NCI-H526 (cell line): ENCODE data around the gene PDCD2L.
"Not testable (repeated sequence)": the region's sequence is repeated elsewhere in the genome, so short reads cannot be mapped to it uniquely, and the experiment has no call there.

Source experiments
- DNase-seq, 2 experiments: peaks; one replicate each; lab custom pipeline; 2025; lab: John Stamatoyannopoulos, UW

The PDCD2L gene, protein sequence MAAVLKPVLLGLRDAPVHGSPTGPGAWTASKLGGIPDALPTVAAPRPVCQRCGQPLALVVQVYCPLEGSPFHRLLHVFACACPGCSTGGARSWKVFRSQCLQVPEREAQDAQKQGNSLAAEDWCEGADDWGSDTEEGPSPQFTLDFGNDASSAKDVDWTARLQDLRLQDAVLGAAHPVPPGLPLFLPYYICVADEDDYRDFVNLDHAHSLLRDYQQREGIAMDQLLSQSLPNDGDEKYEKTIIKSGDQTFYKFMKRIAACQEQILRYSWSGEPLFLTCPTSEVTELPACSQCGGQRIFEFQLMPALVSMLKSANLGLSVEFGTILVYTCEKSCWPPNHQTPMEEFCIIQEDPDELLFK

DNA sequence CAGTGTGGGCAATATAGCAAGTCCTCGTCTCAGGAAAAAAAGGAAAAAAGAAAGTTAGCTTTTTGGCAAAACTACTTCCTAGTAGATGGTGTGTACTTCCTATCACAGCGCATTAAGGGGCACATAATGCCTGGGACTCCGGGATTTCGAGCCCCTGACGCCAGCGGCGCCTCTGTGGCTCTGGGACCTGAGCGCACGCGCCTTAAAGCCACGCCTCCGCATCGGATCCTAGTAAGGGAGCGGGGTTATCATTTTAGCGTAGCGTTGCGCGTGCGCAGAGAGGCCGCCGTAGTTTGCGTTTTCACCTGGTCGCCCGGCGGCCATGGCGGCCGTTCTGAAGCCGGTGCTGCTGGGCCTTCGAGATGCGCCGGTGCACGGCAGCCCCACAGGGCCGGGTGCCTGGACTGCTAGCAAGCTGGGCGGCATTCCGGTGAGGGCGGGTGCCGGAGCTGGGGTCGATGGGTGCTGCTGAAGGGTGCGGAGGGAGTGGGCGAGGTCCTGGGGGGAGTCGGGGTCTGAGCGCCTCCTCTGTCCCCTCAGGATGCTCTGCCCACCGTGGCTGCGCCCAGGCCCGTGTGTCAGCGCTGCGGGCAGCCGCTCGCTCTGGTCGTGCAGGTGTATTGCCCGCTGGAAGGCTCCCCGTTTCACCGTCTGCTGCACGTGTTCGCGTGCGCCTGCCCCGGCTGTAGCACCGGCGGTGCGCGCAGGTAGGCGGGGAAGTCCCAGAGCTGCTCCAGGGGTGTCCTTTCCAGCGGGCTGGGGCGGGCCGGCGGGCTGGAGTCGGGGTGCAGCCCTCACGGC is at the start of gene PDCD2L:
PDCD2L (plus strand) TSS at position 291 of the 801 bp plus-strand sequence; CDS start at position 323, 32 bp downstream.
- DNase-seq = peak; percentile 90 to 99

DNA sequence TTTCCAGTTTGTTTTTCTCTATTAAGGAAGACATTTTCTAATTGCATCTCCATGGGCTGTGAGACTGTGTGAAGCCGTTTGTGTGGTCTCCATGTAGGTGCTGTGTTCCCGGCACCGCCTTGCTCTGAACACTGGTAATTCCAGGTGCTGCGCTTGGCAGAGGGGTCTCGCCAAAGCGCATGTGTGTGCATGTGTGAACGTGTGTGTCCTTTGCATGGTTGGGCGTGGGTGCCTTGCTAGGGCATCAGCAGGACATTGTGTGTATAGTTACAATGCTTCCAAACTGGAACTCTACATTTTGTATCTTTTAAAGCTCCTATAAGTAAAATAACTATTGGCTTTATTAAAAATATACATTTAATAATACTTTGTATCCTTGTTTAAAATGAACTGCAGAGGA is 49.0 kb upstream of the PDCD2L start:
- DNase-seq = no peak

DNA sequence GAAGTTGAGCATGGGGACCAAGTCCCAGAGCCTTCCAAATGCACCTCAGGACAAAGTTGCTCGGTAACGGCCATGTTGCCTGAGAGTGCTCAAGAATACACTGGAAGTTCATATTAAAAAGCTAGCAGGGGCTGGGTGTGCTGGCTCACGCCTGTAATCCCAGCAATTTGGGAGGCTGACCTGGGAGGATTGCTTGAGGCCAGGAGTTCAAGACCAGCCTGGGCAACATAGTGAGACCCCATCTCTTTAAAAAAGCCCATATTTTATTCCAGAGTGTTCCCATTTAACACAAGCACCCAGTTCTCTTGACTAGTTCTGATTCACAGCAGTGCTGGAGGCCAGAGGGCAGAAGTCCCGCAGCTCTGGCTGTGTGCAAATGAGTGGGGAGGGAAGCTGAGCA is 47.3 kb upstream of the PDCD2L start:
- DNase-seq = no peak

DNA sequence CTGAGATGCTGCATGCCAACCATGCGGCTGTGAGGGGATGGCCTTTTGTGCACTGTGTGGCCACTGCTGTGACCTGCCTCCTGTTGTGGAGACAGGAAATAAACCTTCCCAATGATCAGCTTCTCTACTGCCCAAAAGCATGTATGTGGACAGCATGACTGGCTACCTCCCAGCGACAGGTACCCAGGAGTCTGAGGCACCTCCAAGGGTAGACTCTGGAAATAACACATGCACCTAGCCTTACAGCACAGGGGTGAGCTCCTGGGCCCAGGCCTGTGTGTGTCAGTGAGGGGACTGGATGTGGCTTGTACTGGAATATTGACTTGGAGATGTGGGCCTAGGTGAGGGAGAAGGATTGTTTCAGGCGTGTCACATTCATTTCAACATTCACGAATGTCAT is 46.8 kb upstream of the PDCD2L start:
- no peak for DNase-seq

DNA sequence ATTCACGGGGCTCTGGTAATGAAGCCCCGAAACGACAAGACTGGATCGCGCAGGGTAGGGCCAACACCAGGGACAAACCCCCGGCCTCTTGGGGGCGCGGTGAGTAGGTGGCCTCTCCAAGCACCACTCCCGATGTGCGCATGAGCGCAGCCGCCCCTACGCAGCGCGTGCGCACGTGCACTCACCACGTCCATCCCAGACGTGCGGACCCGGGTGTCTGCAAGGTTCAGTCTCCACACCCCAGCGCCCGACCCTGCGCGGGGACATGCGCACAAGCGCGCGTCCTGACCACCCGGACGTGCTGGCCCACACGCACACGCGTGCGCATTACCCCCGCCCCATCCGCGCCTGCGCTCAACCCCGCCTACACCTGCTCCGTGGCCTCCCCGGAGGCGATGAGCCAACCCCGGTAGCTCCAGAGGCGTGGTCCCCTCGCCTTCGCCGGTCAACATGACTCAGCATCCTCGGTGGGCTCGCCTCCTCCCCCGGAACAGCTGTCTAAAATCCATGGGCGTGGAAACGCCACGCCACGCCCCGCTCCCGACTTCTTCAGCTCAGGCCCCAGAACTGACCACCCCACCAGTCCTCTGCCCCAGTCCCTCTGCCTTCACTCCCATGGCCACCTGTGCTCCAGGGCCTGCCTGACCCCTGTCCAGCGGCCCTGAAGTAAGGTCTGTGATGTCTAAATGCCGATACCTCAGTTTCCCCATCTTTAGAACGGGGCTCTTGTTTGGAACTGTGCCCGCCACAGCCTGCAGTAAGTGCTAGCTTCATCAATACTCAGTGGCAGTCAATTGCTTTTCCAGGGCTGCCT is 44.9 kb upstream of the PDCD2L start:
- DNase-seq = peak; percentile 99 to 100

DNA sequence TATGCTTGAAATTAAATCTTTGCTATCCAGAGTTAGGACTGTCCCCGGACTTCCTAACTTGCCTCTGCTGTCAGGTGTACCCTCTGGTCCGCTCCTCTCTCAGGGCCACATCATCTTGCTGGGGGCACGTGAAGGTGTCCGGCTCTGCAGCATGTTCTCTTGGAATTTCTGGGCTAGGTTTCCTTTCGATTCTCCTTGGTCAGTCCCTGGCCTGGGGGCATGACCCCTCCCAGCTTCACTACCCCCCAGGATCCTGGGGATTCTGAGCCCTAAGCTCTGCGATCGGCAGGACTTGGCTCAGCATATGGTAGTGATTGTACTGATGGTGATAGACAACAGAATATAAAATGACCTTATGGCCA is 44.3 kb upstream of the PDCD2L start:
- DNase-seq = no peak

DNA sequence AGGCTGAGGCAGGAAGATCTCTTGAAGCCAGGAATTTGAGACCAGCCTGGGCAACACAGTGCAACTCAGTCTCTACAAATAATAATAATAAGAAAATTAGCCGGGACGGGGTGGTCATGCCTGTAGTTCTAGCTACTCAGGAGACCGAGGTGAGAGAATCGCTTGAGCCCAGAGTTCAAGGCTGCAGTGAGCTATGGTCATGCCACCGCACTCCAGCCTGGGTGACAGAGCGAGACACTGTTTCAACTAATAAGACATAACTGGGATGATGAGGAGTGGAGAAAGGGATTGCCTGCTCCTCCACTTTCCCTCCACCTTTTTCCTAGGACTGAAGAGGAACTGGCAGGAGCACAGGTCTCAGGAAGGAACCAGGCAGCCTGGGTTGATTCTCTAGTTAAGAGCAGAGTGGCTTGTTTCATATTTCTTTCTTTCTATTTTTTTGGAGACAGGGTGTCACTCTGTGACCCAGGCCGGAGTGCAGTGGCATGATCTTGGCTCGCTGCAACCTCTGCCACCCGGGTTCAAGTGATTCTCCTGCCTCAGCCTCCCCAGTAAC is 43.8 kb upstream of the PDCD2L start:
- DNase-seq = no peak

DNA sequence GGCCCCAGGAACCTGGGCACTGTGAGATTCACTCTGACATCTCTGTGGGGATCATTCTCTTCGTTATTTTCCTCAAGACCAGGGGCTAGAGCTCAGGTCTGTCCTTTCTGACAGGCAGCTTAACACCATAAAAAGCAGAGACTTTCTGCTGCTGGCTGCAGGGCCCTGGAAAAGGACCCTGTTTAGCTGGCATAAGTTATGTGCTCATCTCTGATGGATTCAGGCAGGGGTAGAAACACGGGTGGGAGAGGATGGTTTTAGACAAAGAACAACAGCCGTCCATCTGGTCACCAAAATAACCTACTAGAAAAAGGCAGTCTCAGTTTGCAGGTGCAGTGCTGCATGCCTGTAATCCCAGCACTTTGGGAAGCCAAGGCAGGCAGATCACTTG is 41.5 kb upstream of the PDCD2L start:
- no peak for DNase-seq

DNA sequence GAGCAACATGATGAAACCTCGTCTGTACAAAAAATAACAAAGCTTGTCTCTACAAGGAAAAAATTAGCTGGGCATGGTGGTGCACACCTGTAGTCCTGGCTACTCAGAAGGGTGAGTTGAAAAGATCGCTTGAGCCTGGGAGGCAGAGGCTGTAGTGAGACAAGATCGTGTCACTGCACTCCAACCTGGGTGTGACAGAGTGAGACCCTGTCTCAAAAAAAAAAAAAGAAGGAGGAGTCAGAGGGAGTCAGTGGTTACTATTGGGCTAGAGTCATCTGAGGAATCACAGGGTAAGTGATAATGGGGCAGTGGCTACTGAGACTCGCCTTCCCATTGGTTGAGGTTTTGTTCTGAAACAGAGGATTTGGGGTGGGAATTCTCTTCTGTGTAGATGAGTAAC is 41.1 kb upstream of the PDCD2L start:
- DNase-seq = no peak

DNA sequence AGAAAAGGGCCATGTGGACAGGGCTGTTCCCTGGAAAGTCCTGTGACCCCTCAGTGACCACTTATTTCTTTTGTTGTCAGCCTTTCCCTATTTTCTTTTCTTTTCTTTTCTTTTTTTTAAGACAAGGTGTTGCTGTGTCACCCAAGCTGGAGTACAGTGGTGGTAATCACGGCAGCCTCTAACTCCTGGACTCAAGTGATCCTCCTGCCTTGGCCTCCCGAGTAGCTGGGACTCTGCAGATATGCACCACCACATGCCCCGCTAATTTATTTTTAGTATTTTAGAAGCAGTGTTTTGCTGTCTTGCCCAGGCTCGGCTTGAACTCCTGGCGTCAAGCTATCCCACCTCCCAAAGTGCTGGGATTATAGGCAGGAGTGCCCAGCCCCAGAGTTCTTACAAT is 40.3 kb upstream of the PDCD2L start:
- no peak for DNase-seq

DNA sequence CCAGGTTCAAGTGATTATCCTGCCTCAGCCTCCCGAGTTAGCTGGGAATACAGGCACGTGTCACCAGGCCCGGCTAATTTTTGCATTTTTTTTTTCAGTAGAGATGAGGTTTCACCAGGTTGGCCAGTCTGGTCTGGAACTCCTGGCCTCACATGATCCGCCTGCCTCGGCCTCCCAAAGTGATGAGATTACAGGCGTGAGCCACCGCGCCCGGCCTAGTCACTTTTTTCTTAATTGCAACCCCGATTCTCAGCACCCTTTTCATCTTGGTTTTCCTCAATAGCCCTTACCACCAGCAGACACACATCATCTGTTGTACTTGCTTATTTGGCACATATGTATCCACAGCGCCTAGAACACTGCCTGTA is 39.8 kb upstream of the PDCD2L start:
- peak in 1 of 2 experiments; percentile 41 for DNase-seq

DNA sequence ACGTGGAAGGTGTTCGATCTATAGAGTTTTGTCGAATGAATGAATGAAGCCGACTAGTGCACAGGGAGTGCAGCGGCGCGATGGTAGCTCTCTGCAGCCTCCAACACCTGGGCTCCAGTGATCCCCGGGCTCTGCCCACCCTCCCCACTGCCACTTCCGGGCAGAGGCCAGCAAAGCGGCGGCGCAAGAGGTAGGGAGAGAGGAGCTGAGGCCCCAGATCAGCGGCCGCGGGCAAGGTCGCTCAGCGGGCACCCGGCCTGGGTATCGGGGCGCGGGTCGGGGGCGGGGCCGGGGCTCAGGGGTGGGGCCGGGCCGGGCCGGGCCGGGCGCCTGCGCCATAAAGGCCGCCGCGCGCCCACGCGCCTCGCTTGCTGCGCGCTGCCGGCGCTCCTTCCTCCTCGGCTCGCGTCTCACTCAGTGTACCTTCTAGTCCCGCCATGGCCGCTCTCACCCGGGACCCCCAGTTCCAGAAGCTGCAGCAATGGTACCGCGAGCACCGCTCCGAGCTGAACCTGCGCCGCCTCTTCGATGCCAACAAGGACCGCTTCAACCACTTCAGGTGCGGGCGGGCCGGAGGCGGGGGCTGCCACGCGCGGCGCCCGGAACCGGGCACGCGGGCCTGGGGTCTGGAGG is 39.3 kb upstream of the PDCD2L start, which contains the start of gene GPI:
GPI (plus strand) TSS at position 367 of the 633 bp plus-strand sequence; CDS start at position 438, 71 bp downstream.
- DNase-seq = peak; percentile 71 to 89

DNA sequence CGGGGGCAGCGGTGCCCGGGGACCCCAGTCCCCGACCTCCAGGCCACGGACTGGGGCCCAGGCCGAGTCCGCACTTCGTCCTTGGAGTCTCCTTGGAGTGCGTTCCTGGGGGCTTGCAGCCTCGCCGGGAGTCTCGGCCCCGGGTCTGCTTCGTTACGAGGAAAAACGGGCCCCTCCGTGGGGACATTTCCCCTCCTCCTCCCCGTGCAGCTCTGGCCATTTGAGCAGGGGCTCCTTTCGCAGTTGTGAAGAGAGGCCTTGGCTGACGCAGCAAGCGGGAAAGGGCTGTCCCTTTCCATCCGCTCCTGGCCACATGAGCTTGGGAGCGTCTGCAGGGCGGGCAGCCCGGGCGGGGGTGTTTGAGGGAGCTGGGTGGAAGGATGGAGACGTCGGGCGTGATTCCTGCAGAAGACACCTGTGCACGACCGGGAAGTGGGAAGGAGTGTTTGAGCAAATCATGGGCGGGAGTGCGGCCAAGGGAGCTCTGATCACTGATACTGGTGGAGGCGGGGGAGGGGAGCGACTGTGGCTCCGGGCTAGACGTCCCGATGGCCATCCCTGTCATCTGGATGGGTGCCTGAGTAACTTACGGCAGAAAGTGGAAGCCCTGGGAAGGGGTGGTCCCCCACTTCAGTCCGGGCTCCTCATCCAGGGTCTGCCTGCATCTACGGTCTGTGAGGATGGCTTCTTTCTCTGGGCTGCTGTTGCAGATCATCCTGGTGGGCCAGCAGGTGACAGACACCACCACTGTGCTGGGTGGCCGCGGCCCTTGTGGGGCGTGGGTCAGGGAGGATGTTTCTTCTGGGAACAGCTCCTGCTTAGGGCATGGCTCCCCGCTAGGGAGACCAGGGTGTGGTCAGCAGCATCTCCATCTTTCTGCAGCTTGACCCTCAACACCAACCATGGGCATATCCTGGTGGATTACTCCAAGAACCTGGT is 38.5 kb upstream of the PDCD2L start:
- peak in 1 of 2 experiments; percentile 68 for DNase-seq

DNA sequence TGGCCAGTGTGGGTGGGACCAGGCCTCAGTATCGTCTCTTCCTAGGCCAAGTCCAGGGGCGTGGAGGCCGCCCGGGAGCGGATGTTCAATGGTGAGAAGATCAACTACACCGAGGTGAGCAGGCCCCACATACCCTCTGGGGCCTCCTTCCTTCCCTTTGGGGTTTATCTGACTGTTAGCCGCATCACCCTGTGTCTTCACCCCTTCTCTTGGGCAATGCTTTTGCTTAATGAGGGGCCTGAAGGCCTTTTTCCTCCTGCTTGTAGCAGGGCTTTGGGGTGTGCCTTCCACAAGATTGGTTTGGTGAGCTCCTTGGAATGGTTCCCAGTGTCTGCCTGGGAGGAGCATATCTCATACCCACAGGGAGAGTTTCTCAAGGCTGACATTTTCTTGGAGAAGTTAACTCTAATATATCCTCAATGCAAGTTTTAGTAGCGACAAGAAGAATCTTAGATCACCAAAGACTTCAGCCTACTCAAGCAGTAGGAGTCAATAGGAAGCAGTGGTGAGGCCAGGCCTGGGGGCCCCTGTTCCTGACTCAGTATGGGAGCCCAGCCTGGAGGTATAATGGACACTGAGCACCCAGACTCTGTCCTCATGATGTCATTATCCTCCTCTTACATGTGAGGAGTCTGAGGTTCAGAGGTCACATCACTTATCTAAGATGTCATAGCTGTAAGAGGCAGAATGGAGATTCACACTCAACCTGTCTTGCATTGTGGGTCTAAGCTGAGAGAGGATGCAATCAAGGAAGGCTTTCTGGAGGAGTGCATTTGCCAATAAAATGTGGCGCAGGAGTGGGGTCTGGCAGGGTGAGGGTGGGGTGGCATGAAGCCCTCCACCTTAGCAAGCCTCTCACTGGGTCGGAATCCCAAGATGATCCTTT is 37.2 kb upstream of the PDCD2L start:
- no peak for DNase-seq

DNA sequence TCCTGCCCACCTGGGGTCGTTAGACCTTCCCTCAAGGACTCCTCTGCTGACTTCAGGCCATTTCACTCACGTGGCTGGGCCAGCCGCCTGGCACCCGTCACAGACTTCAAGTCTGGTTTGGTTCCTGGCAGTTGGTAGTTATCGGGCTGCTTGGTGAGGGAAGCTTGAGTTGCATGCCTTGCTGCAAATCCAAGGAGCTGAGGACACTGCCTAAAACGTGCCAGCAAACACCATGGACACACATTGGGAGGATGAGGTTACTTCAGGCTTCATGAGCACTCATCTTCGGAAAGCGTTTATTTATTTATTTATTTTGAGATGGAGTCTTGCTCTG is 36.6 kb upstream of the PDCD2L start:
- no peak for DNase-seq

DNA sequence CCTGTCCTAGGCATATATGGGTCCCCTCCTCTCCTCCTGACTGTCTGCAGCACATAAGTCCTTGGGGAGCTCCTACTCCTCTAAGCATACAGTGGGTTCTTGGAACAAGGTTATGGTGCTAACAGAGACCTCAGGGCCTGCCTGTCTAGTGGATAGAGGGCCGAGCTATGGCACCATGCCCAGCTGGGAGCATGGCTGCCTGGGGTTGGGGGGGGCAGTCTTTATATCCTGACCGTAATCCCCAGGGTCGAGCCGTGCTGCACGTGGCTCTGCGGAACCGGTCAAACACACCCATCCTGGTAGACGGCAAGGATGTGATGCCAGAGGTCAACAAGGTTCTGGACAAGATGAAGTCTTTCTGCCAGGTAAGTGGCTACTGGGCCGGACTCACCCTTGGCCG is 35.9 kb upstream of the PDCD2L start:
- no peak for DNase-seq

DNA sequence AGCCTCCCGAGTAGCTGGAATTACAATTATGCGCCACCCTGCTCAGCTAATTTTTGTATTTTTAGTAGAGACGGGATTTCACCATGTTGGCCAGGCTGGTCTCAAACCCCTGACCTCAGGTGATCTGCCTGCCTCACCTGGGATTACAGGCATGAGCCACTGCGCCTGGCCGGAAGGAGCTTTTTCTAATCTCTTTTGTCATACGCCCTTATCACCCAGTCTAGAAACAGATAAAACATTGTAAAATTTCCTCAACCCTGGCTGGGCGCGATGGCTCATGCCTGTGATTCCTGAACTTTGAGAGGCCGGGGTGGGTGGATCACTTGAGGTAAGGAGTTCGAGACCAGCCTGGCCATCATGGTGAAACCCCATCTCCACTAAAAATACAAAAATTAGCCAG is 35.0 kb upstream of the PDCD2L start:
- not testable (repeated sequence) for DNase-seq

DNA sequence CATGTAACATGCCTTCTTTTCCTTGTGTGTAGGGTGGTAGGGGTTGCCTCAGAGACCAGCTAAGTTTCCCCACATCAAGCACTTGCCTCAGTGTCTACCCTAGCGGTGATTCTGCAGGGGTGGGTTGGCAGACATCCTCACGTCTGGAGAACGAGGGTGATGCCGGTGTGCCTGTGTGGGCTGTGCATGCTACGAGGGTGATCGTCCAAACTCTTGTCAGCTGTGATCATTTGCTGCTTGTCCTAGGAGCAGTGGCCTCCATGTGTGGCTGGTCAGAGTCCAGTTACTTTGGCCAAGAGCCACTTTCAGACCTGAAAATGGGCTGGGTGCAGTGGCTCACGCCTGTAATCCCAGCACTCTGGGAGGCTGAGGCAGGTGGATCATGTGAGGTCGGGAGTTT is 34.1 kb upstream of the PDCD2L start:
- no peak for DNase-seq

DNA sequence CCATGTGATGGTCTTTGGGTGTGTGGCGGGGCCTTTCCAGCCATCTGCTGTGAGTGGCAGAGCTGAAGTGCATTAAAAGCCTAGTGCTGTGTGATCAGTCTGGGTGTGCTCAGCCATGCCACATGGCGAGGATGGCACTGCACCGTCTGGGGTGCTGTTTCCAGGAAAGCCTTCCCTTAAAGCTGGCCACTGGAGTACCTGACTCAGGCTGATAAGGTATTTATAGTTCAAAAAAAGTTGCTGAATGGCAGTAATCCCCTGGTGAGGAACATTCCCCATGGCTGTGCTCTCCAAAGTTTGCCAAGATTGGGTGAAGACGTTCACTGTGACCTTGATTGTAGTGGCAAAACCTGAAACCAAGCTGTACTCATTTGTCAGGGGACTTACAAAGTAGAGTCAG is 33.2 kb upstream of the PDCD2L start:
- DNase-seq = no peak
